HUES6 (cell line): ENCODE results near the gene GATAD2B.

Experiments used
- H3K27ac ChIP-seq: 2 replicates; pipeline ENCODE4 v1.7.0; 2013; ENCODE audit warnings: low read depth, mild to moderate bottlenecking, low read length, inconsistent platforms
- H3K27me3 ChIP-seq: 2 replicates; pipeline ENCODE4 v1.6.1; 2013; ENCODE audit warnings: low read length; ENCODE audit not compliant: control insufficient read depth, insufficient read depth
- H3K36me3 ChIP-seq: 2 replicates; pipeline ENCODE4 v1.6.1; 2013; ENCODE audit warnings: low read length; ENCODE audit not compliant: control insufficient read depth, insufficient read depth
- H3K4me1 ChIP-seq: 2 replicates; pipeline ENCODE4 v1.6.1; 2013; ENCODE audit warnings: low read length; ENCODE audit not compliant: control insufficient read depth, insufficient read depth
- H3K4me3 ChIP-seq: 2 replicates; pipeline ENCODE4 v1.5.1; 2013; ENCODE audit warnings: low read depth, low read length
- H3K9ac ChIP-seq: one replicate; pipeline ENCODE4 v1.6.1; 2013; ENCODE audit warnings: mild to moderate bottlenecking, low read length
- H3K9me3 ChIP-seq: 2 replicates; pipeline ENCODE4 v1.6.1; 2013; ENCODE audit warnings: low read depth, low read length; ENCODE audit not compliant: control insufficient read depth, insufficient read depth

The GATAD2B gene

DNA sequence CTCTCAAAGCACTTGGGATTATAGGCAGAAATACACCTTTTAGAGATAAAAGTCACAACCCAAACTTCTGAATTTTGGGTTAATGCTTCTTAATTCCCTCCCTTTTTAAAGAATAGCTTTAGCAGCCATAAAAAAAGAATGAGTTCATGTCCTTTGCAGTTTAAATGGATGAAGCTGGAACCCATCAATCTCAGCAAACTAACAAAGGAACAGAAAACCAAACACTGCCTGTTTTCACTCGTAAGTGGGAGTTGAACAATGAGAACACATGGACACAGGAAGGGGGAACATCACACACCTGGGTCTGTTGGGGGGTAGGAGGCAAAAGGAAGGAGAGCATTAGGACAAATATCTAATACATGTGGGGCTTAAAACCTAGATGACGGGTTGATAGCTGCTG lies 91.7 kb downstream of the GATAD2B start:
- Histone ChIP-seq H3K4me1 (no peaks in the 10 kb centered on the region), H3K36me3 (peaks cover 21% of the 10 kb centered on the region), H3K9me3 (no peaks in the 10 kb centered on the region), H3K27ac (no peak overlapping the region), H3K27me3 (no peaks in the 10 kb centered on the region), H3K4me3 (no peak overlapping the region), H3K9ac (no peak overlapping the region)

DNA sequence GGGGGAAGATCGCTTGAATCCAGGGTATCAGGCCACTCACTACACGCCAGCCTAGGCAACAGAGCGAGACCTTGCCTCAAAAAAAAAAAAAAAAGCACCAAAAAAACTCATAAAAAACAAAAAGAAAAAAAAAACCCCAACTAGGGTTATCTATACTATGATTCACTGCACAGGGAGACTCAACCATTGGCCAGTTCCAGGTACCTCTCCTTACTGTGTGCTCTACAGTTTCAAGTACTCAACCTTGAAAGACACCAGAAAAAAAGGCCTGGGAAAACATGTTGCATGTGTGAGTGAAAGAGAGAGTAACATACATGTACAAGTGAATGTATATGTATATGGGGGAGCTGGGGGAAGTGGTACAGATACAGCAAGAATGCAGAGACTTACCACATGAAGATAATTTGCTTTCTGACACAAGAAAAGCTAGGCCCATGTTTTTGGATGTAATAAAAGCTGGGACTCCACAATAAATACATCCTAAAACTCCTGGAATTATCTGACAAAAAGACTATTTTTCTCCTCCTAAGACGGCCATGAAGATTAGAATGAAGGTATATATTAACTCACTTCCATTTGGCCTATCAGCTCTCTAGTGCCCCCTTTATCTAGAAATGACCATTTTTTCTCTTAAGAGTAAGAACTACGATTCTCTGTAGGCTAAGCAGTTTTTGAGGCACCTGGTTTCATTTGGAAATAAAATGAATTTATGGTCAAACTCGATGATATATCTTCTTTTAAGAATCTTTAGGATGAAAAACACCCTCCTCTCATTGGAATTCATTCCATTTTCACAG lies 95.4 kb downstream of the GATAD2B start:
- Histone ChIP-seq H3K4me3 (no peak overlapping the region), H3K9me3 (no peaks in the 10 kb centered on the region), H3K27me3 (no peaks in the 10 kb centered on the region), H3K9ac (no peak overlapping the region), H3K27ac (no peak overlapping the region), H3K4me1 (no peaks in the 10 kb centered on the region), H3K36me3 (peaks cover 30% of the 10 kb centered on the region)

DNA sequence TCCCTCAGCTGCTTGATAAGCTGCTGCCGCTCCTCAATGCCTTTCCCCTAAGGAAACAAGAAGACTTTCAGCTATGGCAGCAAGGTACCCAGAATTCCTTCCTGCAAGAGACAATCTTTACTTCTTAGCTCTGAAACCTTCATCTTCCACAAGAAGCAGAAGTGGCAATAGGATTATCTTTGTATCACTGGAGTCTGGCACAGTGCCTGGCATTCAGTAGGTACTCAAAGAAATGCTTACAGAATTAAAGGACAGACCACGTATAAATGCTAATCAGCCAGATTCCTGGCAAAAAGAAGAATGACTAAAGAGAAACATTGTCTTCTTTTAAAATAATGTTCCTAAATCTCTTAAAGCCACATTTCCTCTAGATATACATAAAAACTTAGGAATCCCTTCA lies 103.9 kb downstream of the GATAD2B start:
- no peak overlapping the region for H3K9ac ChIP-seq
- H3K36me3 ChIP-seq, result peaks cover 54% of the 10 kb centered on the region
- no peaks in the 10 kb centered on the region for H3K4me1 ChIP-seq
- no peak overlapping the region for H3K27ac ChIP-seq
- H3K27me3 ChIP-seq, result no peaks in the 10 kb centered on the region
- H3K9me3 ChIP-seq, result no peaks in the 10 kb centered on the region
- H3K4me3 ChIP-seq, result no peak overlapping the region

- no peak overlapping the region for H3K9ac ChIP-seq
- H3K27ac ChIP-seq, result no peak overlapping the region
- H3K36me3 ChIP-seq, result peaks cover 78% of the 10 kb centered on the region
- H3K9me3 ChIP-seq, result no peaks in the 10 kb centered on the region
- H3K4me3 ChIP-seq, result no peak overlapping the region
- no peaks in the 10 kb centered on the region for H3K27me3 ChIP-seq
- H3K4me1 ChIP-seq, result no peaks in the 10 kb centered on the region
Measured at GRCh38 chr1:153816283-153816889, 106.4 kb downstream of the GATAD2B start.

DNA sequence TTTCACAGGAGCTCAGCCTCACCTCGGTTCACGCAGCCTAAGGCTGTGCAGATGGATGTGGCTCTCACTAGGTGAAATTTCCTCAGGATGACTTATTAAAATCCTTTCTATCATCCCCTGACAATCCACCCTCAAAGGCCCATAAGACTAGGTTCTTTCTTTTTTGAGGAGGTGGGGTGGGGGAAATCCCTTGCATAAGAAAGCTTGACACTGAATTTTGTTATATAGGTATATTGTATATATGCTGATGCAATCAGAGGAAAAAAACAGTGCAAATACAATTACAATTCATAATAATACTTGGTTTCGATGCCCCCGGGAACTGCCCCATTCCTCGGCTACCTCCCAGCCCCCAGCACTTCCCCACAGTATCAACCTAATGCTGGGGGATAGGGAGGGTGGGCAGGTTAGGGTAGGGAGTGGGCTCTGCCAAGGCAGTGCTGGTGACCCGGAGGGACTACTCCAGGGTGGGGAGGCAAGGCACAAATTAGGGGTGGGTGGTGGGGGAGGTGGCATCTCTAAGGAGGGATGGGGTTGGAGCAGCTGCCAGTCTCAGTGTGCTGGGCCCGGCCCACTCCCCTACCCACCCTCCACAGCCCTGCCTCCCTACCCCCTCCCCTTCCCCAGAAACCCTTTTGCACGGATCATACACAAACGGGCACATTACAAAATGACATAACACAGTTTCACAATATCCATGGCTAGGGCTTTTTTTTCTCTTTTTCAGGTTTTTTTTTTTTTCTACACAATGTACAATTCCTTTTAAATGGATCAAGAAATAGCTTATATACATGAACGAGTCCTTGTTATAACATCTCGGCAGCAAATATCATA lies 116.7 kb downstream of the GATAD2B start:
- no peak overlapping the region for H3K4me3 ChIP-seq
- no peaks in the 10 kb centered on the region for H3K27me3 ChIP-seq
- H3K27ac ChIP-seq, result no peak overlapping the region

GRCh38 chr1:153805042-153805745 lies 117.6 kb downstream of the GATAD2B start:
- H3K27ac ChIP-seq, result no peak overlapping the region
- H3K9ac ChIP-seq, result no peak overlapping the region
- H3K4me1 ChIP-seq, result no peaks in the 10 kb centered on the region
- no peaks in the 10 kb centered on the region for H3K9me3 ChIP-seq
- H3K4me3 ChIP-seq, result no peak overlapping the region
- H3K36me3 ChIP-seq, result peaks cover 29% of the 10 kb centered on the region
- H3K27me3 ChIP-seq, result no peaks in the 10 kb centered on the region

More for the DNA sequence above, 116.7 kb downstream of the GATAD2B start:
- no peak overlapping the region for H3K9ac ChIP-seq
- no peaks in the 10 kb centered on the region for H3K9me3 ChIP-seq
- H3K4me1 ChIP-seq, result no peaks in the 10 kb centered on the region
- peaks cover 35% of the 10 kb centered on the region for H3K36me3 ChIP-seq

DNA sequence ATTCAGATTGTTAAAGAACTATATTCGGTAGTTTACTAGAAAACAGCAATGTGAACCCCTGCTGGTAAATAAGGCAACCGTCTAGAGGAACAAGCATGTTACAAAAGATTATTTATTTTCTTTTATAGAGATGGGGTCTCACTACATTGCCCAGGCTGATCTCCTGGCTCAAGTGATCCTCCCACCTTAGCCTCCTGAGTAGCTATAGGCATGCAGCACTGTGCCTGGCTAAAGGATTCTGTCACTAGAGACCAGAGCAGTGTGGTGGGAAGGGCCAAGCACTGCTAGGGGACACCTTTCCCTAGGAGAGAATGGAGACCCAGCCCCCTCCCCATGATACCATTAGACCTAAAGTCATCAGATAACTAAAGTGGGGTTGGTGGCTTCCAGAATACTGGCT lies 118.7 kb downstream of the GATAD2B start:
- H3K9me3 ChIP-seq, result no peaks in the 10 kb centered on the region
- no peak overlapping the region for H3K9ac ChIP-seq
- H3K4me1 ChIP-seq, result no peaks in the 10 kb centered on the region
- H3K4me3 ChIP-seq, result no peak overlapping the region
- no peak overlapping the region for H3K27ac ChIP-seq
- no peaks in the 10 kb centered on the region for H3K27me3 ChIP-seq
- peaks cover 22% of the 10 kb centered on the region for H3K36me3 ChIP-seq

GRCh38 chr1:153803470-153804056 lies 119.2 kb downstream of the GATAD2B start:
- Histone ChIP-seq H3K27ac (no peak overlapping the region), H3K9ac (no peak overlapping the region), H3K9me3 (no peaks in the 10 kb centered on the region), H3K36me3 (peaks cover 18% of the 10 kb centered on the region), H3K27me3 (no peaks in the 10 kb centered on the region), H3K4me1 (no peaks in the 10 kb centered on the region), H3K4me3 (no peak overlapping the region)

DNA sequence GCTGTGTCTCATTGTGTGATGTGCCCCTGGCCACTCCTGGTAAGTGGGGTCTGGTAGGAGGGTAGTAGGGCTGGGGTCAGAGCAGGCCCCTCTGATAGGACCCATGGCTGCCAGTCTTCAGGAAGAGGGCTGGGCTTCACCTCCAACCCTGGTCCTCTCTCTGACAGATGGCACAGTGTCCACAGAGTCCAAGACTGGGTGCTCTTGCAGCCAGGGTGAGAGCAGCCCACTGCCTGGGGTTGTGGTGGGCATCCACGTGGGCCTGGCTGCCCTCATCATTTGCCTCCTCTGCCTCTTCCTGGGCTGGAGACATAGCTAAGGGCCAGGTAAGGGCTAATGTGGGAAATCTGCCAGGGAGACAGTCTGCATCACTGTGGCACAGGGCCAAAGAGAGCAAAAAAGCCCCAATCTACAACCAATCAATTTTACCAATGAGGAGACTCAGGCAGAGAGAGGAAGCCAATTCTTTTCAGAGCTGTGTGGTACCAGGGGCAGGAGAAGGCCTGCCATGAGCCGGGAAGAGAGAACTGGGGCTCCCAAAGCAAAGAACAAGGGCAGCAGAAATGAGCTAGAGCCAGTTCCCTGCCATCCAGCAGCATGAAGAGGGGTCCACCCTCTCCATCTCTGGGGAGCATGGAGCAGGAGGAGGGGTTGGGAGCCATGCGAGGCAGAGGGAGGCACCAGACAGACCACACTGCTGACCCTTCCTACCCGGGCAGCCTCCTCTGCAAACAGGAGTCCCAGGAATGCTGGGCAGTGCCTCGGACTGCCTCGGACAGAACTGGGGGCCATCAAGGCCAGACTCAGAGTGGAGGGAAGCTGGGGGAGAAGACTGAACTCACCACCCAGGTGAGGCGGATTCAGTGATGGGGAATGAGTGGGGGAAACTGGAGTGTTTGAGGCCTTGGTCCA lies 120.7 kb downstream of the GATAD2B start:
- H3K4me1 ChIP-seq, result 0 out of 2 replicates have a peak, but pooled peaks cover 4% of the 10 kb centered on the region
- no peak overlapping the region for H3K9ac ChIP-seq
- peaks cover 8% of the 10 kb centered on the region for H3K36me3 ChIP-seq
- H3K9me3 ChIP-seq, result no peaks in the 10 kb centered on the region
- H3K27ac ChIP-seq, result no peak overlapping the region
- H3K4me3 ChIP-seq, result no peak overlapping the region
- no peaks in the 10 kb centered on the region for H3K27me3 ChIP-seq
